ENCODE results near the gene LIM2. TPM values are rescaled to one million over a fixed set of nuclear protein-coding genes. Genes with fewer than 3 reads are reported as not detected.
A peak's percentile ranks its signal among the peaks of the same experiment; 100 is the strongest.

Gene LIM2
- total RNA-seq, 1 donor from 2014 or later: not detected

GRCh38 chr19:51367255-51367564 is 20.6 kb downstream of the LIM2 start:
- no peak for TF ChIP-seq CTCF (IDR thresholded peaks at IDR 0.05)
- Histone ChIP-seq H3K27me3 (ENCODE audit: low read depth) (no peaks in the 10 kb centered on the region), H3K36me3 (no peaks in the 10 kb centered on the region), H3K9me3 (no peaks in the 10 kb centered on the region), H3K4me3 (peak overlapping the region; percentile 86), H3K27ac (peak overlapping the region; percentile 95), H3K4me1 (peaks cover 41% of the 10 kb centered on the region)
- DNase-seq (peak; percentile 70), ATAC-seq (no peak)
- intact Hi-C loops (cut with DNase I): no loop called here

GRCh38 chr19:51366389-51367254 is 21.2 kb downstream of the LIM2 start:
- peaks cover 41% of the 10 kb centered on the region for H3K4me1 ChIP-seq
- peak overlapping the region; percentile 95 for H3K27ac ChIP-seq
- intact Hi-C loops (cut with DNase I): no loop called here

GRCh38 chr19:51365965-51366388 is 21.8 kb downstream of the LIM2 start, which contains the start of gene ETFB:
ETFB (minus strand) TSS chr19:51366388; CDS start chr19:51366326, 62 bp downstream.
- Histone ChIP-seq H3K36me3 (no peaks in the 10 kb centered on the region), H3K27me3 (ENCODE audit: low read depth) (no peaks in the 10 kb centered on the region), H3K9me3 (no peaks in the 10 kb centered on the region), H3K4me3 (peak within 1 kb of the TSS; percentile 86), H3K27ac (peak within 1 kb of the TSS; percentile 95), H3K4me1 (peaks cover 41% of the 10 kb centered on the region)
- intact Hi-C loops (cut with DNase I): no loop called here
- ATAC-seq (no peak), DNase-seq (no peak)
- TF ChIP-seq CTCF (IDR thresholded peaks at IDR 0.05): no peak

More at GRCh38 chr19:51366389-51367254, 21.2 kb downstream of the LIM2 start:
- Histone ChIP-seq H3K9me3 (no peaks in the 10 kb centered on the region), H3K27me3 (ENCODE audit: low read depth) (no peaks in the 10 kb centered on the region), H3K4me3 (peak overlapping the region; percentile 86), H3K36me3 (no peaks in the 10 kb centered on the region)
- no peak for TF ChIP-seq CTCF (IDR thresholded peaks at IDR 0.05)
- DNase-seq (peak; percentile 99), ATAC-seq (peak; percentile 87 to 89)

GRCh38 chr19:51365211-51365964 is 22.4 kb downstream of the LIM2 start:
- ATAC-seq (no peak), DNase-seq (no peak)
- Histone ChIP-seq H3K36me3 (no peaks in the 10 kb centered on the region), H3K4me3 (peak overlapping the region; percentile 86), H3K27me3 (ENCODE audit: low read depth) (no peaks in the 10 kb centered on the region), H3K9me3 (no peaks in the 10 kb centered on the region), H3K27ac (peak overlapping the region; percentile 95), H3K4me1 (peaks cover 41% of the 10 kb centered on the region)
- TF ChIP-seq CTCF (IDR thresholded peaks at IDR 0.05): peak; percentile 5
- intact Hi-C loops (cut with DNase I): no loop called here

GRCh38 chr19:51364200-51365106 is 23.3 kb downstream of the LIM2 start:
- H3K4me1 ChIP-seq: peaks cover 41% of the 10 kb centered on the region
- ATAC-seq: no peak
- H3K27ac ChIP-seq: peak overlapping the region; percentile 95
- no peak for DNase-seq
- H3K4me3 ChIP-seq: no peak overlapping the region
- H3K27me3 ChIP-seq (ENCODE audit: low read depth): no peaks in the 10 kb centered on the region
- no peaks in the 10 kb centered on the region for H3K36me3 ChIP-seq
- intact Hi-C loops (cut with DNase I): no loop called here
- no peaks in the 10 kb centered on the region for H3K9me3 ChIP-seq
- TF ChIP-seq CTCF (IDR thresholded peaks at IDR 0.05): no peak

Data from lower lobe of right lung (tissue), 2 donors.